HCT116 (cell line): Measurements from ENCODE around the gene HAO2. TPM values are rescaled to one million over a fixed set of nuclear protein-coding genes. Genes with fewer than 3 reads are reported as not detected.

ENCODE experiments used
- ATAC-seq: fragments of 200-7000 bp; cut with Tn5 transposase; 2 replicates; pipeline ENCODE4 v1.9.1; 2020; ENCODE audit warnings: mild to moderate bottlenecking, moderate library complexity
- BruUV-seq: library from RNA; stranded (reverse); fragments of 400-500 nt; replicated peaks from 2 replicates; lab custom pipeline; 2021; lab: Mats Ljungman, UMichigan
- CTCF ChIA-PET: fragments of 300-600 bp; sonication (Branson Sonifier 250); formaldehyde crosslinking; loops from one replicate; lab custom pipeline; 2021; ENCODE audit warnings: antibody characterized with exemption; lab: Charles Lee
- POLR2A ChIA-PET: fragments of 300-600, 350-600 bp; sonication (Branson Sonifier 250); formaldehyde crosslinking; loops from one replicate; lab custom pipeline; 2021; ENCODE audit warnings: antibody characterized with exemption; lab: Charles Lee
- RAD21 ChIA-PET, 2 experiments: fragments of 300-600 bp; sonication (Branson Sonifier 250); formaldehyde crosslinking; loops; one replicate each; lab custom pipeline; 2023; ENCODE audit warnings: low total read pairs in 2 of 2; ENCODE audit not compliant: uncharacterized antibody in 2 of 2, unreplicated experiment in 2 of 2, low non-redundant PET in 1 of 2; lab: Charles Lee
- DNase-seq: peaks from one replicate; pipeline ENCODE4 v3.0.0-alpha.2; 2010; ENCODE audit warnings: low read depth, low spot score
- H2AFZ ChIP-seq: fragments of 200-600 bp; shearing (Covaris generic), sonication (generic); 2 replicates; pipeline ENCODE4 v1.6.1; 2017; ENCODE audit warnings: low read depth, mixed run types, mixed read lengths, antibody characterized with exemption, low read length; ENCODE audit not compliant: poor library complexity, severe bottlenecking
- H3K27ac ChIP-seq: 2 replicates; pipeline ENCODE4 v1.5.1; 2012; ENCODE audit warnings: low read depth, low read length
- H3K27me3 ChIP-seq: fragments of 200-600 bp; sonication (generic); 2 replicates; pipeline ENCODE4 v1.6.1; 2016; ENCODE audit warnings: mixed run types, low read length, mixed read lengths; ENCODE audit not compliant: insufficient read depth
- H3K36me3 ChIP-seq, 2 experiments: fragments of 200-500 bp in 1 of 2; fragments of 200-600 bp in 1 of 2; sonication (Bioruptor generic) in 1 of 2; sonication (generic) in 1 of 2; 2 replicates each; pipeline versions ENCODE4 v1.5.1 to v1.6.1; 2014 to 2016; ENCODE audit warnings: low read length in 2 of 2, inconsistent platforms in 1 of 2, mixed read lengths in 1 of 2, mixed run types in 1 of 2; ENCODE audit not compliant: insufficient read depth in 2 of 2, control insufficient read depth in 1 of 2
- H3K4me1 ChIP-seq, 2 experiments: fragments of 200-600 bp in 1 of 2; sonication (generic) in 1 of 2; 2 replicates each; pipeline versions ENCODE4 v1.5.1 to v1.6.1; 2012 to 2017; ENCODE audit warnings: low read length in 2 of 2, inconsistent platforms in 1 of 2, mild to moderate bottlenecking in 1 of 2, mixed read lengths in 1 of 2, mixed run types in 1 of 2, moderate library complexity in 1 of 2; ENCODE audit not compliant: insufficient read depth in 2 of 2, control insufficient read depth in 1 of 2
- H3K4me2 ChIP-seq: fragments of 200-600 bp; sonication (generic); 2 replicates; pipeline ENCODE4 v1.6.1; 2017; ENCODE audit warnings: mixed run types, low read length, mixed read lengths
- H3K4me3 ChIP-seq, 2 experiments: fragments of 200-600 bp in 1 of 2; sonication (generic) in 1 of 2; replicated peaks in 1 of 2; 2 replicates each; pipeline ENCODE4 v1.5.1; 2011 to 2016; ENCODE audit warnings: low read length in 2 of 2, control low read depth in 1 of 2, low read depth in 1 of 2, mild to moderate bottlenecking in 1 of 2, mixed read lengths in 1 of 2, mixed run types in 1 of 2
- H3K79me2 ChIP-seq: fragments of 200-600 bp; sonication (generic); 2 replicates; pipeline ENCODE4 v1.6.1; 2017; ENCODE audit warnings: mild to moderate bottlenecking, mixed run types, low read length, moderate library complexity, mixed read lengths; ENCODE audit not compliant: insufficient read depth
- H3K9ac ChIP-seq: fragments of 200-600 bp; sonication (generic); 2 replicates; pipeline ENCODE4 v1.6.1; 2016; ENCODE audit warnings: low read length, mixed read lengths
- H3K9me2 ChIP-seq: fragments of 200-600 bp; sonication (generic), shearing (Covaris generic); 2 replicates; pipeline ENCODE4 v1.6.1; 2017; ENCODE audit warnings: mixed run types, mild to moderate bottlenecking, moderate library complexity; ENCODE audit not compliant: insufficient read depth
- H3K9me3 ChIP-seq, 2 experiments: fragments of 200-500 bp in 1 of 2; fragments of 200-600 bp in 1 of 2; sonication (Bioruptor generic) in 1 of 2; sonication (generic) in 1 of 2; 2 replicates each; pipeline ENCODE4 v1.6.1; 2014 to 2017; ENCODE audit warnings: low read length in 2 of 2, mixed read lengths in 2 of 2, inconsistent platforms in 1 of 2, low read depth in 1 of 2, mild to moderate bottlenecking in 1 of 2, mixed run types in 1 of 2, moderate library complexity in 1 of 2; ENCODE audit not compliant: control insufficient read depth in 1 of 2, insufficient read depth in 1 of 2
- H4K20me1 ChIP-seq: fragments of 200-600 bp; sonication (generic), shearing (Covaris generic); 2 replicates; pipeline ENCODE4 v1.6.1; 2017; ENCODE audit warnings: mixed run types, mild to moderate bottlenecking, moderate library complexity; ENCODE audit not compliant: insufficient read depth
- ATF3 ChIP-seq: IDR thresholded peaks from 2 replicates; pipeline ENCODE4 v1.6.1; 2012
- REST ChIP-seq: IDR thresholded peaks from 2 replicates; pipeline ENCODE4 v1.6.1; 2012; ENCODE audit warnings: low read depth
- YY1 ChIP-seq: IDR thresholded peaks from 2 replicates; pipeline ENCODE4 v1.6.1; 2011; ENCODE audit warnings: low read length, low read depth, moderate library complexity, mild to moderate bottlenecking; ENCODE audit not compliant: insufficient replicate concordance; ENCODE audit errors: extremely low read depth
- ZFX ChIP-seq: fragments of 450-650 bp; IDR thresholded peaks from 2 replicates; pipeline ENCODE4 v1.6.1; 2017
- intact Hi-C: fragments of 100-400 bp; cut with micrococcal nuclease; formaldehyde crosslinking; loops from 2 replicates; pipeline ENCODE4 v1.10.0; 2022
- total RNA-seq: library from RNA; stranded (reverse); gene quantifications from one replicate; pipeline ENCODE4 v1.2.1, GENCODE V29; 2021; ENCODE audit not compliant: unreplicated experiment

HAO2 gene
- total RNA-seq, 1 experiment from 2014 or later = not detected

- DNase-seq (no peak), ATAC-seq (no peak)
- H3K4me2 ChIP-seq = no peak overlapping the region
- no peak overlapping the region for H3K27ac ChIP-seq
- no peaks in the 10 kb centered on the region for H3K79me2 ChIP-seq
- CTCF ChIA-PET = no interaction called here
- no peaks in the 10 kb centered on the region for H3K9me2 ChIP-seq
- no peak overlapping the region for H3K4me3 ChIP-seq
- RAD21 ChIA-PET = no interaction called here
- BruUV-seq = no TSS peak
- no peaks in the 10 kb centered on the region for H3K4me1 ChIP-seq
- no peaks in the 10 kb centered on the region for H3K9me3 ChIP-seq
- H3K27me3 ChIP-seq = peaks cover 43% of the 10 kb centered on the region
- intact Hi-C loops = no loop called here
- no peak for TF ChIP-seq ATF3
- H3K36me3 ChIP-seq = no peaks in the 10 kb centered on the region
- POLR2A ChIA-PET = no interaction called here
- H4K20me1 ChIP-seq = no peaks in the 10 kb centered on the region
- H2AFZ ChIP-seq = no peak overlapping the region
- H3K9ac ChIP-seq = no peak overlapping the region
These were observed 60.4 kb downstream of the HAO2 start for GRCh38 chr1:119428991-119429390.

- H3K9ac ChIP-seq = no peak overlapping the region
- RAD21 ChIA-PET = no interaction called here
- H3K79me2 ChIP-seq = no peaks in the 10 kb centered on the region
- H3K9me2 ChIP-seq = no peaks in the 10 kb centered on the region
- H3K27ac ChIP-seq = no peak overlapping the region
- CTCF ChIA-PET = no interaction called here
- BruUV-seq = no TSS peak
- no peak overlapping the region for H3K4me3 ChIP-seq
- no peaks in the 10 kb centered on the region for H3K4me1 ChIP-seq
- no peaks in the 10 kb centered on the region for H4K20me1 ChIP-seq
- H3K27me3 ChIP-seq = peaks cover 43% of the 10 kb centered on the region
- H3K36me3 ChIP-seq = no peaks in the 10 kb centered on the region
- no peak overlapping the region for H2AFZ ChIP-seq
- intact Hi-C loops = no loop called here
- no peak for DNase-seq
- TF ChIP-seq REST (no peak), YY1 (no peak), ZFX (no peak)
- TF ChIP-seq, all 23 proteins: peak for 0
- no peak overlapping the region for H3K4me2 ChIP-seq
- H3K9me3 ChIP-seq = no peaks in the 10 kb centered on the region
- POLR2A ChIA-PET = no interaction called here
- no peak for ATAC-seq
These were observed 61.1 kb downstream of the HAO2 start for GRCh38 chr1:119429687-119430086.
